ENCODE results near the gene LRP2BP.
"Not testable (repeated sequence)": the region's sequence is repeated elsewhere in the genome, so short reads cannot be mapped to it uniquely, and the experiment has no call there.

LRP2BP gene

DNA sequence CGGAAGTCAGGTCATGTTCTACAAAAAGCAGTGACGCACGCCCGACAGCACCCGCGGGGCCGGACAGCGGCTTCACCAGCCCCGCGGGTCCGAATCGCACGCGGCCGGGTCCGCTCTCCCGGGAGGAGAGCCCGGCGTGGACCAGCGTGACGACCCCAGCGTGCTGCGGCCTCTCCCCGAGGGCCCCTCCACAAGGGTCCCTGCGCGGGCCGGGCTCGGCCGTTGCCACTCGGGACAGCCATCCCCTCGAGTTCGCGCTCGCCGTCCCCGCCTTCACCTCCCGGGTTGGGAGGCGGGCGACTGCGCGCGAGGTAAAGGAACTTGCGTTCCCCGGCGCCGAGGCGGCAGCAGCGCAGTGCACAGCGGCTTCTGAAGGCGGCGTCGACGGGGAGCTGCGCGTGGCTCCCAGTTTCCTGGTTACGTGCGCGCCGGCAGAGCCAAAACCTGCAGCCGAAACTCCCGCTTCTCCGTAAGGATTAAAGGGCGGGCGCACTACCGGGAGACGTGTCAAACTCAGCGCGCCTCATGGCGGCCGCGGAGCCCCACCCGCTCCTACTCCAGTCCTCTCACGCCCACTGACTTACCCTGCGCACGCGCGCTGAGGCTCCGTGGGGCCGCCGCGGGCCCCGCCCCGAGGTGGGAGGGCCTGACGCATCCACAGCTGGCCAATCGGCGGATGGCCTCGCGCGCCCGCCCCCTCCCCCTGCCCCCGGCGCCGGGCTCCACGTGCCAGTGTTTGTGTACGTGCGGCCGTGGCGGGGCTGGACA is 416 bp upstream of the LRP2BP start:
- peak; percentile 97 for DNase-seq (ENCODE audit: low read depth)

DNA sequence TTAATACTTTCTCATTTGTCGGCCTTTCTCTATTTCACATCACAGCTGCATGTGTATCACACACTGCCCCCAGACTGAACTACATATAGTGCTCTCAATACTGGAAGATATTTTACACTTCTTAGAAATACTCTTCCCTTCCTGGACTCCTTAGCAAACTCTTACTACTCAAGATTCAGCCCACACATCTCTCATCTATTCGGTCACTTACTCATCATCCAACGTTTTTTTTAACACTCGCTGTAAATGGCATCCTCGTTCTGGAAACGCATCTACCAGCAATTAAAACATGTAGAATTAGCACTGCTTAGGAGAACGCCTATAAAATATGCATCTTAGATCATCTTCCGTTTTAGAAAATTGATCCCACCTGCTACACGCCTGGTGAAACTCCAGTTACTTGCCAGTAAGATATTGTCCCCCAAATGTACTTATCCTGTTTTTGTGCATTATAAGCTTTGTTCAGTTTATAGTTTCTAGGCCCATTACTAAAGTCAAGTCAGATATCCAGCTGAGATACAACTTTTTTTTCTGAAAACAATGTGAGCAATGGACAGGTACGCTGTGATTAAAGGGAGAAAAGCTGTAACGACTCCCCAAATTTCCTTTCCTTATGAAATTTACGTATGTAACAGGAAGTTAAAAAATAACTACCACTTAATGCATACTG is 1.0 kb downstream of the LRP2BP start:
- no peak for DNase-seq (ENCODE audit: low read depth)

DNA sequence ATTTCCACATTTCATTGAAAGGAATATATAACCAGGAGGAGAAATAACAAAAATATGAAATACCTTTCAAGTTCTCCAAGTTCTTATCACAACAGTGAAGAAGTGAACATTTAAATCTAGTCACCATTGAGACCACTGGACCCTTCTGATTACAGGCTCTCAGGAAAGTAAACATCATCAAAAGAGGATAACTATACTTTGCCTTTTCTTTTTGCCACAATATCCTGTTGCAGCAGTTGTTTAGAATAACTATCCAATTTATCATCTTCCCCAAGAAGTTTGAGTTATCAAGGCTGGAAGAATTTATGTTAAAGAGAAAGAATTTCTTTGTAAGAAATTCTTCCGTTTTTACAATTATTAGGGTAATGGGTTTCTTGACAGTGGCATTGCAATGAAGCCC is 3.6 kb downstream of the LRP2BP start:
- DNase-seq (ENCODE audit: low read depth): no peak

DNA sequence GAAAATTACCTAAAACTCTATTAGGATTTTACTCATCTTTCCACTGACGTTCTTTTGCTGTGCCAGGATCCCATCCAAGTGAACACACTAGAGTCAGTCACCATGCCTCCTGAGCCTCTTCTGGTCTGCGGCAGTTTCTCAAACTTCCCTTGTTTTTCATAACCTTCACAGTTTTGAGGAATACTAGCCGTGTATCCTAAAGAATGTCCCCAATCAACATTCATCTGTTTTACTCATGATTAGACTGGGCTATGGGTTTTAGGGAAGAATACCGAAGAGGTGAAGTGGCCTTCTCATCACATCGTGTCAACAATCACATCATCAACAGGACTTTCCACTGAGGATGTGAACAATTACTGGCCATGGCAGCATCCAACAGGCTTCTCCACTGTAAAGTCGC is 4.8 kb downstream of the LRP2BP start:
- no peak for DNase-seq (ENCODE audit: low read depth)

DNA sequence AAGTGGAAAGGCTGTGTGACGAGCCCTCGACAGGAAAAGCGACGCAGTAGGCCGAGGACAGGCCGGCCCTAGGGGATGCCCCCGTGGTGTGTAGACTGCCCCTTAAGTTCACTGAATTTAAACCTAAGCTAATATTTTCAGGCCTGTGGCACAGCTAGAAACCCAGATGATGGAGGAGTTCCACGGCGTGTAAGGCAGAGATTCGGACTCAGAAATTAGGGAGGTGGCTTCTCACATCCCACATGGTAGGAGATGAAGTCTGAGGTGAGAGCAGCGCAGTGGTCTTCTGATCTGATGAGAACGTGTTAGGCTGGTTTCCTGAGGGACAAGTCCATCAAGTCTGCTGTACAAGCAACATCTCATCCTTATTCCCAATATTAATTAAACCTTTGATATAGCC is 7.8 kb downstream of the LRP2BP start:
- no peak for DNase-seq (ENCODE audit: low read depth)

DNA sequence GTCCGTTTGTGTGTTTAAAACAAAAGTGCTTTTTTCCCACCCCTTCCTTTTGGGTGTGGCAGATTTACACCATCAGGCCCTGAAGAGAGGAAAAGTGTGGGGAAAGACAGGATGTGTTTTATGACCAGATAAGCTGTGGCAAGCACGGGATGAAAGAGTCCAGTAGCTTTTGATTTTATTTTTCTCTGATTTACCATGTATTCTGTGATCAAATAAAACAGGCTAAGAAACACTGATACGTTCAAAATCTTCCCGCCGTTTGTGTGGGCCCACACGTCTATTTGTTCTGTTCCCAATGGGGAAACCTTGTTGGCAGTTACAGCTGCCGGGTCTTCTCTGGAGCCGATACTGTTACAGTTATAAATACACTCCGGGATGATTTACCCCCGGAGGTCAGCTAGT is 10.8 kb downstream of the LRP2BP start:
- no peak for DNase-seq (ENCODE audit: low read depth)

DNA sequence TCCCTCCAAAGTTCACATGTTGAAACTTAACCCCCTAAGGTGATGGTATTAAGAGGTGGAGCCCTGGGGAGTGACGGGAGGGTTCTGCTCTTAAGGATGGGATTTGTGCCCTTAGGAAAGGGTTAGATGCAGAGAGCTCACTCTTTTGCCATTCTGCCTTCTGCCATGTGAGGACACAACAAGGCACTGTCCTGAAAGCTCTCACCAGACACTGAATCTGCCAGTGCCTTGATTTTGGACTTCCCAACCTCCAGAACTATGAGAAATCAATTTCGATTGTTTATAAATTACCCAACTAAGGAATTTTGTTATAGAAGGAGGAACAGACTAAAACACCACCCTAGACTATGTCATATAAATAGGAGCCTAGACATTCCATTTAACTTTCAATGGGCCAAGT is 11.7 kb downstream of the LRP2BP start:
- no peak for DNase-seq (ENCODE audit: low read depth)

DNA sequence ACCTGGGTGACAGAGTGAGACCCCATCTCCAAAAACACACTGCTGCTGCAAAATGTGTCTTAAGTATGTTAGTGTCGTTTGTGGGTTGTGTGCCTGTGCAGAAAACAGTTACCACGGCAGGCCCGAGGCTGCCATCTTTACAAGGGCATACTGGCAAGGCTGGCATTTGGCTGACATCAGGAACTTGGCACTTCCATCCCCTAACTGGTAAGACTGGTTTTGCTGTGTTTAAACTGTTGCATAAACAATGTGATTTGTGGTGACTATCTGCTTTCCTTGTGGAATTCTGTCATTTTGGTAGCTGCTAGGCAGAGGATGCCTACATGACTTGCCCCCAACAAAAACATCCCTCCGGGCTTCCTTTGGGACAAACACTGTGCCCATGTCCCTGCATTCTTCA is 12.3 kb downstream of the LRP2BP start:
- DNase-seq (ENCODE audit: low read depth): no peak

DNA sequence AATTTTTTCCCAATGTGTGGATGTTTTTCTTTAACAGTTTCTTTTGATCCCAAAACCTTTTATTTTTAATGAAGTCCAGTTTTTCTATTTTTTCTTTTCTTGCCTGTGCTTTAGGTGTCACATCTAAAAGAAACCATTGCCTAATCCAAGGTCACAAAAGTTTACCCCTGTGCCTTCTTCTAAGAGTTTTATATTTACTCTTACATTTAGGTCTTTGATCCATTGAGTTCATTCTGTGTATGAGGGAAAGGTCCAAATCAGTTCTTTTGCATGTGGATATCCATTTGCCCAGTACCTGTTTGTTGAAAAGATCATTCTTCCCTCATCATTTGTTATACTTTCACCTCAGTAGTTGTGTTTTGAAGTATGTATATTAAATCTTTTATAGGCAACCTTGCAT is 13.0 kb downstream of the LRP2BP start:
- no peak for DNase-seq (ENCODE audit: low read depth)

DNA sequence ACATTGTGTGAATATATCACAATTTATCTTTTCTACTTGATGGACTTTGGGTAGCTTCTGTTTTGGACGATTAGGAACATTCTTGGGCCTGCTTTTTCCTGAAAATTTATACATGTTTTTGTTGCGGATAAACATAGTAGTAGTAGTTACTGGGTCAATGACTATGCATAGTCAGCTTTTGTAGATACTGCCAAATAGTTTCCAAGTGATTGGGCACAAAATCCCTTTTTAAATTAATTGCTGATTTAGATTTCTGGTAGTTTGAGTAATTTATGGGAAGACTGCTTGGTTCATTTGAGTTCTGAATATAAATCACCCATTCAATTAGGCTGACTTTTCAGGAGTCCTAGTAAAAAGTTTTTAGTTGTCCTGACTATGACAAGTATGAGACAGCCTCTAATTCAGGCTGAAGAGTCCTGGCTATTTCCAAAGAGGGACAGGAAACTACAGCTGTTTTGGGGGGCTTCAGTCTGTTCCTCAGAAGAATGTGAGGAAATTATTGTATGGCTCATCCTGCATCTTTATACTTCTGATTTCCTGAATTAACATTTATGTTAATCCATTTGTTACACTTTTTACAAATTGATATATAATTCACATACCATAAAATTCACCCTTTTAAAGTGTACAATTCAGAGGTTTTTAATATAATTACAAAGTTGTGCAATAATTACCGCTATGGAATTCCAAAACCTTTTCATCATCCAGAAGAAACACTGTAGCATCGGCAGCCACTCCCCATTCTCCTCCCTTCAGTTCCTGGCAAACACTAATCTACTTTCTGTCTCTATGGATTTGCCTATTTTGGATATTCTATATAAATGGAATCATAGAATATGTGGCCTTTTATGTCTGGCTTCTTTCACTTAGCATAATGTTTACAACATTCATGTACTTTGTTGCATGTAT is 14.2 kb downstream of the LRP2BP start:
- no peak for DNase-seq (ENCODE audit: low read depth)

DNA sequence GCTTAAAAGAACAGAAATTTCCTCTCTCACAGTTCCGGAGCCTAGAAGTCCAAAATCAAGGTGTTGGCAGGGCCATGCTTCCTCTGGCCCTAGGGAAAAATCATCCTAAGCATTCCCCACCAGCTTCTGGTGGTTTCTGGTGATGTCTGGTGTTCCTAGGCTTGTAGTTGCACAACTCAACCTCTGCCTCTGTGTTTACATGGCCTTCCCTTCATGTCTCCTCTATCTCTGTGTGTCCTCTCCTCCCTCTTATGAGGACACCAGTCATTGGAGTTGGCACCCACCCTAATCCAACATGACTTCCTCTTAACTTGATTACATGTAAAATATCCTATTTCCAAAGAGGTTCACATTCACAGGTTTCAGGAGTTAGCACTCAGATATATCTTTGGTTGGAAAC is 15.4 kb downstream of the LRP2BP start:
- no peak for DNase-seq (ENCODE audit: low read depth)

DNA sequence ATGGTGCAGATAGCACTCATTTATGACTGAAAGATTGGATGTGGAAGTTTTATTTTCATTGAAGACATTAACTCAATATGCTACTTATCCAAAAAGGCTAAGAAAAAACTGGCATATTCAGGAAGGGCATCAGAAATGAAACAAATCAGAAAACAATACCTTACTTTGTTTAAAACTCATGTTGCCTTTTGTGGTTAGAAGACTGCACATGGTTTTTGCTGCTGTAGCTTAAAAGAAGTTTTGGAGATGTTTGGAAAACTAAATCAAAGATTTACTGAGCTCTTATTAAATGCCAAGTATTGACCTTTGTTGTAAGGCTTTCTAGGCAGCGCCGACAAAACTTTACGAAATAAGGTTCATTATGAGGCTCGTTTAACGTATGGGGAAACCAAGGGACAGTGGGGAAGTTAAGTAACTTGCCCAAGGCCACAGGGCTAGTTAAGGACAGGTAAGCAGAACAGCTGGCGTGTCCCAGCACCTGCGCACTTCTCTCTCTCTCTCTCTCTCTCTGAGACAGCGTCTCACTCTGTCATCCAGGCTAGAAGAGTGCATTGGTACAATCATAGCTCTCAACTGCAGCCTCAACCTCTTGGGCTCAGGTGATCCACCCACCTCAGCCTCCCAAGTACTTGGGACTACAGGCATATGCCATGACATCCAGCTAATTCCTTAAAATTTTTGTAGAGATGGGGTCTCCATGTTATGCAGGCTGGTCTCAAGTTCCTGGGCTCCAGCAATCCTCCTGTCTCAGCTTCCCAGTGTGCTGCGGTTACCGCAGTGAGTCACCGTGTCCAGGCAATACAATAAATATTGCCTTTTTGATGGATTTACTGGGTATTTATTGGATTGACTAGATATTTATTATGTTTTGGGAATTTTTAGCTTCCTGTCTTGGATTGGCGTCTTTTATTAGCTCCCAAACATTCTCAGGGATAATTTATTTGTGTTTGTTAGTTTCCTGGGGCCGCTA is 16.1 kb downstream of the LRP2BP start:
- no peak for DNase-seq (ENCODE audit: low read depth)

DNA sequence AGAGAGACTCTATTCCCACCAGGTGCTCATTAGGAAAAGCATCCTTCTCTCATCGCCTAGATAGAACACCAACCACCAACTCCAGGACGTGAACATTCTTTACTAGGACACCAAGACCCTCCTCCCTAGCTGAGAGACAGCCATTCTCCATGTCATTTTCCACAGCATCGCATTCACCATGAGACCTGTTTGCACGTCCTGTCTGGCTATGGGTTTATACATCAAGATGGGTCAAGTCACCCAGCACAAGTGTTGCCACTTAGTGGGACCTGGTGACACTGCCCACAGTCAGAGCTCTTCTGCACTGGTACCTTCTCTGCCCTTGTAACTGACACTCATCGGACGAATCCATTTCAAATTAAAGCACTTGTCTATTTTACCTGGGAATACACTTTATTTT is 17.5 kb downstream of the LRP2BP start:
- DNase-seq (ENCODE audit: low read depth): no peak

DNA sequence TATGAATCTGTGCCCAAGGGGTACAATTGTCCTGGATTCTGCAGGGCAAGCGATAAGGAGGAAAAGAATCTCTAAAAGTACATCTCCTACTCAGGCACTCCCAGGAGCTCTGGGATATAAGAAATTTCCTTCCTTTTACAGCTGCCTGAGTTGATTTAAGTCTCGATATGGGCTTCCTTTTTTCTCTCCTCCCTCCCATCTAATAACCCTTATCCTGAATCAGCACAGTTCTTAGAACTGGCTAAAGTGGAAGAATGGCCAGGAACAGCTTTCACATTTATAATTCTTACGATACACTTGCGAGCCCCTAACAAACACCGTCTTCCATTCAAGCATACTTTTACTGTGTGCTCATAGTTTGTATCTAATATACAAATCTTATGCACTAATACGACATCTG is 21.2 kb downstream of the LRP2BP start:
- DNase-seq (ENCODE audit: low read depth): no peak

DNA sequence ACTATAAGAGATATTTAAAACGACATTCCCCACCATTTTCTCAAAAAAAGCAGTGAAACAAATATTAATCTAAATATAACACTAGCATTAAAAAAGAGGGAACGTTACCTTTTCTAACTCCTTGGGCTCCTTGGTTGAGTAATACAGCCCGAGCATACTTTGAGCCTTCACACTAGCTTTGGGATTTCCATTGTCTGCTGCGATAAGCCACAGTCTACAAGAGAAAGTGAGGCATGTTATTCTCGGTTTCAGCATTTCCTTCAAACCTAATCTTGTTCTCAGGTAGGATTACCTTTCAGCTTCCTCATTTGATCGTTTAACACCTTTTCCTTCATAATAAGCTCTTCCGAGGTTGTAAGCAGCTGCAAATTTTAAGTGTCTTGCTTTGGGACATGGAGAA is 21.7 kb downstream of the LRP2BP start:
- no peak for DNase-seq (ENCODE audit: low read depth)

DNA sequence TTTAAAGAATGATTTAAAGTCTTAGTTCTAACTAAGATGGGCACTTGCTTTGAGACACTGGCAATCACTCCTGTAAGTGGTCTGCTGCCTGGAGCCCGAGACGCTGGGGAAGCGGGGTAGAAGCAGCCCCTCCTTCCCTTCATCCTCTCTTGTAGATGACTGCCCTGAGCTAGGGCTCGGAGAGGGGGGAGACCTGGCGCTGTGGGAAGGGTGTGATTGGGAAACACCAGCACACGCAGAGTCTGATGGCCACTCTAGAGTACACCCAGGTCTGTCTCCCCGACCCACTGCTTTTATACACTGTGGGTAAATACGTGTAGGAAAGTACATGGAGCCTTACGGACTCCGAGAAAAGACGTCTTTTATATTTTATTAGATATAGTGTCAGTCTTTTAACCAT is 24.0 kb downstream of the LRP2BP start:
- no peak for DNase-seq (ENCODE audit: low read depth)

DNA sequence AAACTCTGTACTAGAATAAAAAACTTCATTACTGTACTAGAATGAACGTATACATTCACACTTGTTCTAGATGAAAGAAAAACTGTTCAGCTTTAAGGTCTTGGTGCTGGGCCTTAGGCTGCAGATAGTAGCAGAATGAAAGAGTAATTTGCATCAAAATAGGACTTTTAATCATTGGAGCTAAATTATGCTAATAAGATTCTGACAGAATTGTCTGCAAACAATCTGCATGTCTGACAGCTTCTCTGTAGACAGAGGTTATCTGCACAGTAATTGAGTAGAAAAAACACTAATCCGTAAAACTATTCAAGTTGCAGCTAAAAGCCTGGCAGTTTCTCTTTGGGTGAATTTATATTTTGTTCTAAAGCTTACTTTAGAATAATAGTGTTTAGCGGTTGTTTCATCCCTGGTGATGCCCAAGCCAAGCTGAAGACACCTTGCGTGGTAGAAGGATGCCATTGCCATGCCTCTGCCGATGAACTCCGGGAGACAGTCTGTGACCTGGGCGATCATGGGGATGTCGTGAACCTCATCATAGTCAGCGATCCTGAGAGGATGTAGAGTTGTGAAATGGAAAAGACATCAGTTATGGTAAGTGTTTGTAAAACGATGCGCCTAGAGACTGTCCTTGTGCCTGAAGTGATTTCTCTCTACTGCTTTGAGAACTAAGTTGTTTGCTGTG is 25.3 kb downstream of the LRP2BP start:
- no peak for DNase-seq (ENCODE audit: low read depth)

DNA sequence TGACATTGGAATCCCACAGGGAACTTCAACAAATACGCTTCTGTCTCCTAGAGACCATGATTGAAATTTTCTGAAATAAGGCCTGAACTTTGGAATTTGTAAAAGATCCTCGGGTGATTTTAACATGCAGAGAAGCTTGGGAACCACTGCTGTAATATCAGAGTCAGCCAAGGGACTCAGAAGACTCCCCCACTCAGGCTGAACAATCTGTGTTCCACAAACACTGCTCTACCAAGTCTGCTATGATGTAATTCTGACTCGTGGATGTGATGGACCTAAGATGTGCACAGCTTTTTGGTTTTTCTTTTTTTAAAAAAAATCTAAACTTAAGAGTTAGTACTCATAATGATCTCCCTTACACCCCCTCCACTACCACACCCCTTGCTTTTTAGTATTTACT is 26.0 kb downstream of the LRP2BP start:
- DNase-seq (ENCODE audit: low read depth): no peak

DNA sequence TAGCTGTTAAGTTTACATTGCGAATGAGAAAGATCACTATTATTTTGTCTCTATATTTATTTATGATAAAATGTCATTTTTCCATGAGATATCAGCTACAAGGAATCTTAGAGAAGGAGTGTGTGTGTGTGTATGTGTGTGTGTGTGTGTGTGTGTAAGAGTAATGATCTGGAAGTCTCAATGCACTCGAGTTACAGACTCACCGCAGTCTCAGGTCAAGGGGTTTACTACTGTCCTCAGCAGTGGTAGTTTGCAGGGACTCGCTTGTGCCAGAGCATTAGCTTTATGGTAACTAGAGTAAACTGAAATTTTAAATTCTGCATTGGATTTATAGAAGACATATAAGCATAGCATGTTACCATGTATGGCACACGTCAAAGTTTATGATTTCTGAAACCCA is 30.8 kb downstream of the LRP2BP start:
- DNase-seq (ENCODE audit: low read depth): no peak

DNA sequence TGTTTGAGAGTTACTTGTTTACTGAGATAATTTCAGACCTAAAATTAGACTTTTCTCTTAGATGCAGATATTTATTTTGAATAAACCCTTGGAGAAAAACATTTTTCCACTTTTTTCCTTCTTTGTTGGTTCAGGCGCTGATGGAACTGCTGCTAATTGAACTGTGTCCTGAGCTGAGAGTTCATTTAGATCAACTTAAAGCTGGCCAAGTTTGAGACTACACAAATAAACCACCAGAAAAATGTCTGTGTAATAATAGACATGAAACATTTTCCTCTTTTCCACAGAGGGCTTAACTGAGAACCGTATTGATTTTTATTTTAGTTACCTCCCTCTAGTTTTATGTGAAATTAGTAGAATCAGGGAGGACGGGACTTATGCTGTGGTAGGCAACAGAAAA is 32.5 kb downstream of the LRP2BP start:
- no peak for DNase-seq (ENCODE audit: low read depth)

DNA sequence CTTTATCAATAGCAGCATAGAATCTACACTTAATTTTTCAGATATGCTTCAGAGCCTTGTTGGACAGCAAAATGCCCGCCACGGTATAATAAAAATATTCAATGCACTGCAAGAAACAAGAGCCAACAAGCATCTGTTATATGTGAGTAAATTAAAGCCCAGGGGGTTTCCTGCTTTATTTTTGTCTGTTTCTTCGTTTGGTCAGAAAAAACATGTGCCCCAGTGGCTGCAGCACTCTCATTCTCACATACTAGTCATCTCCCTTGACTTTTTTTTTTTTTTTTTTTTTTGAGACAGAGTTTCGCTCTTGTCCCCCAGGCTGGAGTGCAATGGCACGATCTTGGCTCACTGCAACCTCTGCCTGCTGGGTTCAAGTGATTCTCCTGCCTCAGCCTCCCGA is 33.2 kb downstream of the LRP2BP start:
- DNase-seq (ENCODE audit: low read depth): not testable (repeated sequence)

Measured in activated T-cell treated with anti-CD3 and anti-CD28 coated beads for 24 hours (primary cell).